ENCODE data around the gene KLHL26.
A peak's percentile ranks its signal among the peaks of the same experiment; 100 is the strongest.

Gene KLHL26

GRCh38 chr19:18610556-18611326, 26.1 kb upstream of the KLHL26 start:
- in situ Hi-C loops (cut with HindIII; ENCODE audit: low pct_ligation_motif_present, low pct_unique_long_range_greater_than_20kb, low sequenced_read_pairs), result no loop called here
- DNase-seq, result no peak

GRCh38 chr19:18611327-18612050, 25.3 kb upstream of the KLHL26 start:
- no peak for DNase-seq
- in situ Hi-C loops (cut with HindIII; ENCODE audit: low pct_ligation_motif_present, low pct_unique_long_range_greater_than_20kb, low sequenced_read_pairs), result no loop called here

GRCh38 chr19:18612051-18612771, 24.6 kb upstream of the KLHL26 start:
- no peak for DNase-seq
- in situ Hi-C loops (cut with HindIII; ENCODE audit: low pct_ligation_motif_present, low pct_unique_long_range_greater_than_20kb, low sequenced_read_pairs), result no loop called here

- DNase-seq, result no peak
- in situ Hi-C loops (cut with HindIII; ENCODE audit: low pct_ligation_motif_present, low pct_unique_long_range_greater_than_20kb, low sequenced_read_pairs), result no loop called here
These were observed 23.8 kb upstream of the KLHL26 start, which contains the start of gene TMEM59L for GRCh38 chr19:18612772-18613588. TMEM59L (plus strand) TSS chr19:18612870; CDS start chr19:18612959, 89 bp downstream.

- in situ Hi-C loops (cut with HindIII; ENCODE audit: low pct_ligation_motif_present, low pct_unique_long_range_greater_than_20kb, low sequenced_read_pairs), result no loop called here
- DNase-seq, result no peak
These were observed 23.1 kb upstream of the KLHL26 start for GRCh38 chr19:18613589-18614234.

GRCh38 chr19:18616023-18616422, 20.8 kb upstream of the KLHL26 start:
- in situ Hi-C loops (cut with HindIII; ENCODE audit: low pct_ligation_motif_present, low pct_unique_long_range_greater_than_20kb, low sequenced_read_pairs), result no loop called here
- DNase-seq, result no peak

GRCh38 chr19:18617562-18617961, 19.3 kb upstream of the KLHL26 start:
- DNase-seq, result no peak
- in situ Hi-C loops (cut with HindIII; ENCODE audit: low pct_ligation_motif_present, low pct_unique_long_range_greater_than_20kb, low sequenced_read_pairs), result no loop called here

- DNase-seq, result no peak
- in situ Hi-C loops (cut with HindIII; ENCODE audit: low pct_ligation_motif_present, low pct_unique_long_range_greater_than_20kb, low sequenced_read_pairs), result no loop called here
These were observed 18.6 kb upstream of the KLHL26 start for GRCh38 chr19:18618236-18618635.

- DNase-seq, result no peak
- in situ Hi-C loops (cut with HindIII; ENCODE audit: low pct_ligation_motif_present, low pct_unique_long_range_greater_than_20kb, low sequenced_read_pairs), result no loop called here
These were observed 16.5 kb upstream of the KLHL26 start for GRCh38 chr19:18620311-18620710.

GRCh38 chr19:18620902-18621301, 15.9 kb upstream of the KLHL26 start:
- DNase-seq, result no peak
- in situ Hi-C loops (cut with HindIII; ENCODE audit: low pct_ligation_motif_present, low pct_unique_long_range_greater_than_20kb, low sequenced_read_pairs), result no loop called here

- DNase-seq, result no peak
- in situ Hi-C loops (cut with HindIII; ENCODE audit: low pct_ligation_motif_present, low pct_unique_long_range_greater_than_20kb, low sequenced_read_pairs), result no loop called here
These were observed 9.9 kb upstream of the KLHL26 start for GRCh38 chr19:18626906-18627305.

GRCh38 chr19:18629166-18630088, 7.4 kb upstream of the KLHL26 start:
- no peak for DNase-seq
- in situ Hi-C loops (cut with HindIII; ENCODE audit: low pct_ligation_motif_present, low pct_unique_long_range_greater_than_20kb, low sequenced_read_pairs), result no loop called here

GRCh38 chr19:18633321-18633720, 3.5 kb upstream of the KLHL26 start:
- in situ Hi-C loops (cut with HindIII; ENCODE audit: low pct_ligation_motif_present, low pct_unique_long_range_greater_than_20kb, low sequenced_read_pairs), result no loop called here
- DNase-seq, result no peak

GRCh38 chr19:18634612-18635297, 2.1 kb upstream of the KLHL26 start:
- in situ Hi-C loops (cut with HindIII; ENCODE audit: low pct_ligation_motif_present, low pct_unique_long_range_greater_than_20kb, low sequenced_read_pairs), result no loop called here
- DNase-seq, result no peak

- no peak for DNase-seq
- in situ Hi-C loops (cut with HindIII; ENCODE audit: low pct_ligation_motif_present, low pct_unique_long_range_greater_than_20kb, low sequenced_read_pairs), result no loop called here
These were observed 1.0 kb upstream of the KLHL26 start for GRCh38 chr19:18635831-18636182.

GRCh38 chr19:18636183-18636968, 452 bp upstream of the KLHL26 start:
- peak; percentile 94 for DNase-seq
- in situ Hi-C loops (cut with HindIII; ENCODE audit: low pct_ligation_motif_present, low pct_unique_long_range_greater_than_20kb, low sequenced_read_pairs), result no loop called here
